T-helper 22 cell (primary cell): ENCODE measurements around the gene HOXD3.

ENCODE experiments used
- DNase-seq: peaks from one replicate; pipeline ENCODE4 v3.0.0-alpha.2; 2020; ENCODE audit warnings: low read depth

Gene HOXD3

GRCh38 chr2:176156807-176157498 lies at the start of gene HOXD3:
Gene HOXD3, plus strand, starts transcription at chr2:176157307. Its CDS starts 11,808 bp downstream, at chr2:176169115.
- DNase-seq, result no peak

GRCh38 chr2:176107731-176108181 lies 49.4 kb upstream of the HOXD3 start:
- DNase-seq, result no peak

- DNase-seq, result no peak
Measured at GRCh38 chr2:176109192-176109901, 47.8 kb upstream of the HOXD3 start.

GRCh38 chr2:176109946-176110345 lies 47.2 kb upstream of the HOXD3 start:
- DNase-seq, result no peak

- DNase-seq, result no peak
Measured at GRCh38 chr2:176110415-176111308, 46.4 kb upstream of the HOXD3 start.

- DNase-seq, result no peak
Measured at GRCh38 chr2:176111309-176111663, 45.8 kb upstream of the HOXD3 start.

GRCh38 chr2:176111846-176112374 lies 45.2 kb upstream of the HOXD3 start:
- no peak for DNase-seq

GRCh38 chr2:176112375-176113302 lies 44.5 kb upstream of the HOXD3 start:
- no peak for DNase-seq

GRCh38 chr2:176114120-176114929 lies 42.8 kb upstream of the HOXD3 start:
- DNase-seq, result no peak

GRCh38 chr2:176114930-176115625 lies 42.0 kb upstream of the HOXD3 start:
- no peak for DNase-seq

- no peak for DNase-seq
Measured at GRCh38 chr2:176115883-176116813, 41.0 kb upstream of the HOXD3 start, which contains the start of gene HOXD10. Gene HOXD10, plus strand, starts transcription at chr2:176116778. Its CDS starts 56 bp downstream, at chr2:176116834.

- no peak for DNase-seq
Measured at GRCh38 chr2:176117162-176117822, 39.8 kb upstream of the HOXD3 start.

- no peak for DNase-seq
Measured at GRCh38 chr2:176117823-176118371, 39.2 kb upstream of the HOXD3 start.

GRCh38 chr2:176118601-176119339 lies 38.3 kb upstream of the HOXD3 start:
- no peak for DNase-seq

- no peak for DNase-seq
Measured at GRCh38 chr2:176120364-176121189, 36.5 kb upstream of the HOXD3 start.
